ENCODE results near the gene MGST3.

DNA sequence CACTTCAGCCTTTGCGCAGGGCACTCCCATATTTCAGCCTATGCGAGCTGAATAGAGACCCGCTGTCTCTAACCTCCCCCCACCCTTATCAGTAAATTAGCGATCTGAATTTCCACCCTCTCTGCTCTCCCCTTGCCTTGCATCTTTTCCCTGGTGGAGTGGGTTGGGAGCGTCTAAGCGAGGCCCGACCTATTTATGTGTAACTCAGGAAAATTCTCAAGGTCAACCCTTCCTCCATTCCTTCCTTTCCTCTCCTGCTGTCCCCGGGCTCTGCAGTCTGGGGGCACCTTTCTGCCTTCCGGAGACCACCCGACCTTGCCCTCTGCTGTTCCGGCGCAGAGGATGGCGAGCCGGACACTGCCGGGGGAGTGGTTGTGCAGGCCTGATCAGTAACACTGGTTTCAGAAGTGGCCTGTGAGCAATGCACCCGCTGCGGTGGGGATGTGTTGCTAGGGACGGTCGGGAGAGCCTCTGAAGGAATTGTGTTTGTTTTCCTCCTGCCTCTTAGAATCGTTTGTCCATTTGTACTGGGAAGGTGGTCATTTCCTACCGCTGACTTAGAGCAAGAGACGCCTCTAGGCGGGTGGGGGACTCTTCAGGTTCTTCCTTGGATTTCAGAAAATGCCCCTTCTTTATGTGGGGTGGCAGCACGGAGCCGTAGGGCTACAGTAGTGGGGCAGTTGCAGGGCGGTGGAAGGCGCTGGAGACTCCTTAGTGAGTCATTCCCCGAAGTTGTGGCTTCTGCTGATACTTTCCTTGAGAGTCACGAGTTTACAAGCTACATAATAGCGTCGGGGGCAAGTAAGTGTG lies 513 bp downstream of the MGST3 start:
- TF ChIP-seq POLR2AphosphoS5 (IDR thresholded peaks at IDR 0.05; ENCODE audit: low read depth), result no peak
- TF ChIP-seq, protein P1, sequence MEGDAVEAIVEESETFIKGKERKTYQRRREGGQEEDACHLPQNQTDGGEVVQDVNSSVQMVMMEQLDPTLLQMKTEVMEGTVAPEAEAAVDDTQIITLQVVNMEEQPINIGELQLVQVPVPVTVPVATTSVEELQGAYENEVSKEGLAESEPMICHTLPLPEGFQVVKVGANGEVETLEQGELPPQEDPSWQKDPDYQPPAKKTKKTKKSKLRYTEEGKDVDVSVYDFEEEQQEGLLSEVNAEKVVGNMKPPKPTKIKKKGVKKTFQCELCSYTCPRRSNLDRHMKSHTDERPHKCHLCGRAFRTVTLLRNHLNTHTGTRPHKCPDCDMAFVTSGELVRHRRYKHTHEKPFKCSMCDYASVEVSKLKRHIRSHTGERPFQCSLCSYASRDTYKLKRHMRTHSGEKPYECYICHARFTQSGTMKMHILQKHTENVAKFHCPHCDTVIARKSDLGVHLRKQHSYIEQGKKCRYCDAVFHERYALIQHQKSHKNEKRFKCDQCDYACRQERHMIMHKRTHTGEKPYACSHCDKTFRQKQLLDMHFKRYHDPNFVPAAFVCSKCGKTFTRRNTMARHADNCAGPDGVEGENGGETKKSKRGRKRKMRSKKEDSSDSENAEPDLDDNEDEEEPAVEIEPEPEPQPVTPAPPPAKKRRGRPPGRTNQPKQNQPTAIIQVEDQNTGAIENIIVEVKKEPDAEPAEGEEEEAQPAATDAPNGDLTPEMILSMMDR (IDR thresholded peaks at IDR 0.05; ENCODE audit: insufficient read depth, low read length), result no peak
- TF ChIP-seq, protein P2, sequence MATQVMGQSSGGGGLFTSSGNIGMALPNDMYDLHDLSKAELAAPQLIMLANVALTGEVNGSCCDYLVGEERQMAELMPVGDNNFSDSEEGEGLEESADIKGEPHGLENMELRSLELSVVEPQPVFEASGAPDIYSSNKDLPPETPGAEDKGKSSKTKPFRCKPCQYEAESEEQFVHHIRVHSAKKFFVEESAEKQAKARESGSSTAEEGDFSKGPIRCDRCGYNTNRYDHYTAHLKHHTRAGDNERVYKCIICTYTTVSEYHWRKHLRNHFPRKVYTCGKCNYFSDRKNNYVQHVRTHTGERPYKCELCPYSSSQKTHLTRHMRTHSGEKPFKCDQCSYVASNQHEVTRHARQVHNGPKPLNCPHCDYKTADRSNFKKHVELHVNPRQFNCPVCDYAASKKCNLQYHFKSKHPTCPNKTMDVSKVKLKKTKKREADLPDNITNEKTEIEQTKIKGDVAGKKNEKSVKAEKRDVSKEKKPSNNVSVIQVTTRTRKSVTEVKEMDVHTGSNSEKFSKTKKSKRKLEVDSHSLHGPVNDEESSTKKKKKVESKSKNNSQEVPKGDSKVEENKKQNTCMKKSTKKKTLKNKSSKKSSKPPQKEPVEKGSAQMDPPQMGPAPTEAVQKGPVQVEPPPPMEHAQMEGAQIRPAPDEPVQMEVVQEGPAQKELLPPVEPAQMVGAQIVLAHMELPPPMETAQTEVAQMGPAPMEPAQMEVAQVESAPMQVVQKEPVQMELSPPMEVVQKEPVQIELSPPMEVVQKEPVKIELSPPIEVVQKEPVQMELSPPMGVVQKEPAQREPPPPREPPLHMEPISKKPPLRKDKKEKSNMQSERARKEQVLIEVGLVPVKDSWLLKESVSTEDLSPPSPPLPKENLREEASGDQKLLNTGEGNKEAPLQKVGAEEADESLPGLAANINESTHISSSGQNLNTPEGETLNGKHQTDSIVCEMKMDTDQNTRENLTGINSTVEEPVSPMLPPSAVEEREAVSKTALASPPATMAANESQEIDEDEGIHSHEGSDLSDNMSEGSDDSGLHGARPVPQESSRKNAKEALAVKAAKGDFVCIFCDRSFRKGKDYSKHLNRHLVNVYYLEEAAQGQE (IDR thresholded peaks at IDR 0.05; ENCODE audit: insufficient replicate concordance, low read depth), result no peak
- no peak for TF ChIP-seq SPI1 (IDR thresholded peaks at IDR 0.05; ENCODE audit: borderline replicate concordance, low read depth)

Data from HL-60 (cell line).